Fibroblast of lung (primary cell): ENCODE measurements around the gene BTBD2.

Experiments used
- CTCF ChIP-seq, 2 donors: IDR thresholded peaks in 1 of 2; conservative IDR thresholded peaks in 1 of 2; 1 replicate in 1 of 2; 2 replicates in 1 of 2; pipeline ENCODE4 v1.5.1; 2011 to 2012; ENCODE audit warnings: low read length in 2 of 2, control low read depth in 1 of 2, inconsistent platforms in 1 of 2, low read depth in 1 of 2, mild to moderate bottlenecking in 1 of 2
- EZH2 ChIP-seq: IDR thresholded peaks from 2 replicates; pipeline ENCODE4 v1.5.1; 2012; ENCODE audit warnings: low read length, control low read depth, mild to moderate bottlenecking; ENCODE audit errors: missing control alignments

- TF ChIP-seq CTCF (conservative IDR thresholded peaks at IDR 0.05 in 1 of 2, IDR thresholded peaks at IDR 0.05 in 1 of 2; ENCODE audit: low read depth in 1 of 2, low read length in 2 of 2) (no peak), EZH2 (no peak)
These were observed 48.4 kb downstream of the BTBD2 start for GRCh38 chr19:1967087-1967608.
